IMR-90 (cell line): ENCODE data around the gene ODAD3. TPM values are rescaled to one million over a fixed set of nuclear protein-coding genes. Genes with fewer than 3 reads are reported as not detected.

ENCODE experiments used
- ATAC-seq: fragments of 200-7000 bp; cut with Tn5 transposase; 2 replicates; pipeline ENCODE4 v1.9.1; 2020; ENCODE audit warnings: low read depth, mild to moderate bottlenecking, moderate library complexity
- BruUV-seq: library from RNA; stranded (reverse); fragments of 400-500 nt; replicated peaks from 2 replicates; lab custom pipeline; 2021; lab: Mats Ljungman, UMichigan
- CTCF ChIA-PET: fragments of 300-600 bp; formaldehyde crosslinking; extraction: SDS; loops from one replicate; lab custom pipeline; 2021; ENCODE audit warnings: antibody characterized with exemption; lab: Yijun Ruan, JAX
- POLR2A ChIA-PET: fragments of 300-600 bp; sonication (Branson Sonifier 250); formaldehyde crosslinking; loops from one replicate; lab custom pipeline; 2022; ENCODE audit warnings: antibody characterized with exemption; ENCODE audit not compliant: unreplicated experiment; lab: Charles Lee
- DNase-seq: peaks from one replicate; pipeline ENCODE4 v3.0.0; 2013
- H2AFZ ChIP-seq: replicated peaks from 2 replicates; pipeline ENCODE3; 2013; ENCODE audit warnings: low read length, mild to moderate bottlenecking; ENCODE audit not compliant: poor library complexity
- H2AK5ac ChIP-seq: 2 replicates; pipeline ENCODE4 v1.6.1; 2013; ENCODE audit warnings: low read depth, low read length, inconsistent platforms
- H2AK9ac ChIP-seq: replicated peaks from 2 replicates; pipeline ENCODE3; 2013; ENCODE audit warnings: mild to moderate bottlenecking, low read depth, low read length, moderate library complexity; ENCODE audit not compliant: poor library complexity
- H2BK120ac ChIP-seq: 2 replicates; pipeline ENCODE4 v1.6.1; 2013; ENCODE audit warnings: low read depth, low read length, inconsistent platforms
- H2BK15ac ChIP-seq: 3 replicates; pipeline ENCODE4 v1.6.1; 2013; ENCODE audit warnings: low read depth, low read length, inconsistent platforms
- H2BK20ac ChIP-seq: 2 replicates; pipeline ENCODE4 v1.6.1; 2013; ENCODE audit warnings: low read depth, mild to moderate bottlenecking, inconsistent platforms, low read length, moderate library complexity
- H2BK5ac ChIP-seq: 2 replicates; pipeline ENCODE4 v1.6.1; 2013; ENCODE audit warnings: mild to moderate bottlenecking, low read depth, low read length, inconsistent platforms; ENCODE audit not compliant: poor library complexity, severe bottlenecking
- H3K14ac ChIP-seq: replicated peaks from 2 replicates; pipeline ENCODE4 v1.6.1; 2013; ENCODE audit warnings: low read depth, low read length, inconsistent platforms
- H3K18ac ChIP-seq: 2 replicates; pipeline ENCODE4 v1.6.1; 2013; ENCODE audit warnings: low read depth, low read length, control low read depth
- H3K23ac ChIP-seq: 2 replicates; pipeline ENCODE4 v1.6.1; 2013; ENCODE audit warnings: low read depth, low read length, inconsistent platforms
- H3K27ac ChIP-seq: 2 replicates; pipeline ENCODE4 v1.5.1; 2013; ENCODE audit warnings: mild to moderate bottlenecking, control low read depth, low read length; ENCODE audit not compliant: insufficient read depth
- H3K27me3 ChIP-seq: 2 replicates; pipeline ENCODE4 v1.6.1; 2013; ENCODE audit warnings: low read length; ENCODE audit not compliant: control insufficient read depth, insufficient read depth
- H3K36me3 ChIP-seq: 2 replicates; pipeline ENCODE4 v1.6.1; 2013; ENCODE audit warnings: low read length, mixed read lengths; ENCODE audit not compliant: control insufficient read depth, insufficient read depth
- H3K4ac ChIP-seq: 2 replicates; pipeline ENCODE4 v1.6.1; 2013; ENCODE audit warnings: low read depth, low read length, inconsistent platforms
- H3K4me1 ChIP-seq: 2 replicates; pipeline ENCODE4 v1.6.1; 2013; ENCODE audit warnings: low read length, mixed read lengths; ENCODE audit not compliant: control insufficient read depth, insufficient read depth
- H3K4me2 ChIP-seq: 2 replicates; pipeline ENCODE4 v1.6.1; 2013; ENCODE audit warnings: low read depth, mild to moderate bottlenecking, control low read depth, low read length, moderate library complexity
- H3K4me3 ChIP-seq: 2 replicates; pipeline ENCODE4 v1.5.1; 2013; ENCODE audit warnings: low read depth, mild to moderate bottlenecking, control low read depth, low read length, moderate library complexity; ENCODE audit not compliant: insufficient read depth
- H3K56ac ChIP-seq: 2 replicates; pipeline ENCODE4 v1.6.1; 2013; ENCODE audit warnings: low read length, inconsistent platforms; ENCODE audit not compliant: insufficient read depth; ENCODE audit errors: extremely low read depth
- H3K79me1 ChIP-seq, 2 experiments: 2 replicates each; pipeline ENCODE4 v1.6.1; 2013; ENCODE audit warnings: low read length in 2 of 2, inconsistent platforms in 1 of 2, low read depth in 1 of 2
- H3K9ac ChIP-seq: 2 replicates; pipeline ENCODE4 v1.6.1; 2013; ENCODE audit warnings: low read depth, low read length, control low read depth
- H3K9me1 ChIP-seq: 2 replicates; pipeline ENCODE4 v1.6.1; 2013; ENCODE audit warnings: low read length, inconsistent platforms; ENCODE audit not compliant: insufficient read depth
- H3K9me3 ChIP-seq: 2 replicates; pipeline ENCODE4 v1.6.1; 2013; ENCODE audit warnings: low read length; ENCODE audit not compliant: control insufficient read depth, insufficient read depth
- H4K20me1 ChIP-seq: 2 replicates; pipeline ENCODE4 v1.6.1; 2013; ENCODE audit warnings: low read length, inconsistent platforms; ENCODE audit not compliant: insufficient read depth
- H4K5ac ChIP-seq: 2 replicates; pipeline ENCODE4 v1.6.1; 2013; ENCODE audit warnings: mild to moderate bottlenecking, low read depth, low read length, control low read depth
- H4K8ac ChIP-seq, 2 experiments: 2 replicates each; pipeline ENCODE4 v1.6.1; 2013; ENCODE audit warnings: low read depth in 2 of 2, low read length in 2 of 2, control low read depth in 1 of 2, inconsistent platforms in 1 of 2
- H4K91ac ChIP-seq: 2 replicates; pipeline ENCODE4 v1.6.1; 2013; ENCODE audit warnings: low read depth, low read length, inconsistent platforms; ENCODE audit not compliant: insufficient read depth
- BHLHE40 ChIP-seq: fragments of 150-350 bp; IDR thresholded peaks from 2 replicates; pipeline ENCODE4 v1.6.1; 2016; ENCODE audit warnings: mild to moderate bottlenecking, low read depth, low read length
- CHD1 ChIP-seq: IDR thresholded peaks from 2 replicates; pipeline ENCODE4 v1.6.1; 2012; ENCODE audit warnings: low read depth, low read length, improper control_type of control experiment
- CTCF ChIP-seq: conservative IDR thresholded peaks from 2 replicates; pipeline ENCODE4 v1.5.1; 2012; ENCODE audit warnings: mild to moderate bottlenecking, low read depth, low read length, improper control_type of control experiment
- FOS ChIP-seq: fragments of 150-350 bp; IDR thresholded peaks from 2 replicates; pipeline ENCODE4 v1.6.1; 2016; ENCODE audit warnings: low read depth, low read length
- MAFK ChIP-seq: IDR thresholded peaks from 2 replicates; pipeline ENCODE4 v1.6.1; 2012; ENCODE audit warnings: low read depth, low read length, improper control_type of control experiment
- MAZ ChIP-seq: IDR thresholded peaks from 2 replicates; pipeline ENCODE4 v1.6.1; 2012; ENCODE audit warnings: low read depth, mild to moderate bottlenecking, low read length, improper control_type of control experiment, moderate library complexity, borderline replicate concordance
- MXI1 ChIP-seq: IDR thresholded peaks from 2 replicates; pipeline ENCODE4 v1.6.1; 2012; ENCODE audit warnings: low read depth, mild to moderate bottlenecking, low read length, moderate library complexity, borderline replicate concordance
- NFE2L2 ChIP-seq: fragments of 150-350 bp; IDR thresholded peaks from 2 replicates; pipeline ENCODE4 v1.6.1; 2016; ENCODE audit warnings: low read depth, mild to moderate bottlenecking, low read length
- POLR2A ChIP-seq: IDR thresholded peaks from 2 replicates; pipeline ENCODE4 v1.6.1; 2012; ENCODE audit warnings: mild to moderate bottlenecking, low read depth, low read length
- RAD21 ChIP-seq: IDR thresholded peaks from 2 replicates; pipeline ENCODE4 v1.6.1; 2012; ENCODE audit warnings: low read length, improper control_type of control experiment
- RCOR1 ChIP-seq: IDR thresholded peaks from 2 replicates; pipeline ENCODE4 v1.6.1; 2012; ENCODE audit warnings: mild to moderate bottlenecking, low read length, improper control_type of control experiment; ENCODE audit not compliant: insufficient replicate concordance
- RFX5 ChIP-seq: IDR thresholded peaks from 2 replicates; pipeline ENCODE4 v1.8.0; 2012; ENCODE audit warnings: low read depth, mild to moderate bottlenecking, low read length, moderate library complexity
- SMC3 ChIP-seq: fragments of 150-350 bp; IDR thresholded peaks from 2 replicates; pipeline ENCODE4 v1.6.1; 2016; ENCODE audit warnings: low read depth, mild to moderate bottlenecking, antibody characterized with exemption, low read length, moderate library complexity
- WGBS, 2 experiments: methylation state at CpG; one replicate each; pipeline versions ENCODE4 v1.1.5 to v1.1.7; 2013; ENCODE audit warnings: missing lambda C conversion rate in 2 of 2; ENCODE audit not compliant: insufficient read length in 1 of 2; ENCODE audit errors: extremely low coverage in 2 of 2; 5-methylcytosine and 5-hydroxymethylcytosine counted together
- dilution Hi-C: fragments of 300-500 bp; cut with HindIII; formaldehyde crosslinking; loops from one replicate; pipeline ENCODE4 v1.14.3; 2018; ENCODE audit warnings: low sequenced_read_pairs; ENCODE audit not compliant: unreplicated experiment
- in situ Hi-C: fragments of 300-500 bp; cut with MboI; formaldehyde crosslinking; loops from 3 replicates; pipeline ENCODE4 v1.14.3; 2019; ENCODE audit warnings: low sequenced_read_pairs, inconsistent platforms, mixed read lengths
- intact Hi-C: fragments of 100-400 bp; cut with micrococcal nuclease; formaldehyde crosslinking; loops from 2 replicates; pipeline ENCODE4 v1.10.0; 2022
- polyA plus RNA-seq, 3 experiments: library from polyadenylated mRNA; depleted of rRNA; stranded (reverse); fragments of >200 nt; gene quantifications; 2 replicates each; pipeline ENCODE4 v1.2.3, GENCODE V29; 2012; ENCODE audit warnings: low replicate concordance in 1 of 3
- total RNA-seq: library from RNA; depleted of rRNA; stranded (reverse); fragments of >200 nt; gene quantifications from 2 replicates; pipeline ENCODE4 v1.2.3, GENCODE V29; 2012
- TF ChIP-seq, protein P1 (sequence below): fragments of 150-350 bp; IDR thresholded peaks from 2 replicates; pipeline ENCODE4 v1.6.1; 2016; ENCODE audit warnings: low read depth, mild to moderate bottlenecking, low read length, moderate library complexity, borderline replicate concordance
- TF ChIP-seq, protein P2 (sequence below): fragments of 150-350 bp; IDR thresholded peaks from 2 replicates; pipeline ENCODE4 v1.6.1; 2017; ENCODE audit warnings: mild to moderate bottlenecking, antibody characterized with exemption, low read length, low read depth

ODAD3 gene
- total and polyA plus RNA-seq, 2 of the 4 experiments (the other 2 are of a cell fraction): under 0.01 to 0.44 TPM

DNA sequence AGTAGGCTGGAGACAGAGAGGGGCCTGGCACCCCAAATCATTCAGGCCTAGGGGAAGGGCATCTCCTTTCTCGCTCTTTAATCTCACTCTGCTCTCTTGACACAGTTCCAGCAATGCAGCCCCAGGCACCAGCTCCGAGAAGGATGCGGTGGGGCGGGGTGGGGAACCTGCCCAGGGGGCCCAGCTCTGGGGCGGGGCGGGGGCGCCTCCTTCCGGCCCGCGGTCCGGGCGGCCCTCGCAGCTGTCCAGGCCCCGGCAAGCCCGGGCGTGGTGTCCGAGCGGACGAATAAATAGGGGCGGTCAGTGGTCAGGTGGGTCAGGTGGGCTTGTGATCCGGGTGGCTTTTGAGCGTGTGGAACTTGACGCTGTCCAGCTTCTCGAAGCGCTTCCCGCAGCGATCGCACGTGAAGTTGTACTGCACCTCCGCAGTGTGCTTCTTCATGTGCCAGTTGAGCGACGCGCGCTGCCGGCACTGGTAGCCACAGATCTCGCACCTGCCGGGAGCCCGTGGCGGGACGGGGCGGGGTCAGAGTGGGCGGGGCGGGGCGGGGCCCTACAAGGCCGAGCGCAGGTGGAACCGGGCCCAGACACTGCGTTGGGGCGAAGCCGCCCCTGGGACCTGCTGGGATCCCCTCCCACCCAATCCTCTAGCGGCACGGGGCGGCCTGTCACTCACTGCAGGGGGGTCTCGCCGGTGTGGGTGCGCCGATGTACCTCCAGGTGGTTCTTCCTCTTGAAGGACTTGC, 48.6 kb upstream of the ODAD3 start:
- 60% methylated on average over 19 of the region's 57 CpGs; no CpG with 5 or more reads in 1 of the 2 experiments for WGBS, 2 experiments
- Histone ChIP-seq H3K9me3 (no peaks in the 10 kb centered on the region), H4K20me1 (no peaks in the 10 kb centered on the region), H3K23ac (no peak overlapping the region), H3K4ac (no peak overlapping the region), H2BK15ac (no peak overlapping the region), H3K18ac (no peak overlapping the region), H2AK9ac (no peak overlapping the region), H2BK5ac (no peak overlapping the region), H3K27ac (no peak overlapping the region), H3K4me3 (no peak overlapping the region), H2BK120ac (no peak overlapping the region), H4K8ac (no peak overlapping the region), H3K36me3 (0 out of 2 replicates have a peak, but pooled peaks cover 2% of the 10 kb centered on the region), H3K9ac (no peak overlapping the region), H2AK5ac (no peak overlapping the region), H4K5ac (no peak overlapping the region), H3K79me1 (no peaks in the 10 kb centered on the region), H2BK20ac (no peak overlapping the region), H3K4me2 (no peak overlapping the region), H3K56ac (no peak overlapping the region), H4K91ac (no peak overlapping the region), H3K14ac (no peak overlapping the region), H3K9me1 (no peaks in the 10 kb centered on the region), H3K4me1 (peaks cover 2% of the 10 kb centered on the region; the same call in 1 of the 2 replicates), H3K27me3 (peaks cover 34% of the 10 kb centered on the region), H2AFZ (peak overlapping the region; percentile 32)
- ChIA-PET POLR2A (no interaction called here), CTCF (interaction anchor here (1.1 to 1.7 kb wide), 4 partner anchors 102 to 240 kb away, joined by 3 to 11 read pairs (median 6); no protein-coding TSS in a partner anchor)
- BruUV-seq: no TSS peak
- in situ Hi-C loops (no loop called here), dilution Hi-C loops (no loop called here), intact Hi-C loops (loop anchor here (2.0 to 5.0 kb wide), 2 partner anchors 103 to 346 kb away; no protein-coding TSS in a partner anchor)
- ATAC-seq (no peak), DNase-seq (no peak)
- TF ChIP-seq, protein P1, sequence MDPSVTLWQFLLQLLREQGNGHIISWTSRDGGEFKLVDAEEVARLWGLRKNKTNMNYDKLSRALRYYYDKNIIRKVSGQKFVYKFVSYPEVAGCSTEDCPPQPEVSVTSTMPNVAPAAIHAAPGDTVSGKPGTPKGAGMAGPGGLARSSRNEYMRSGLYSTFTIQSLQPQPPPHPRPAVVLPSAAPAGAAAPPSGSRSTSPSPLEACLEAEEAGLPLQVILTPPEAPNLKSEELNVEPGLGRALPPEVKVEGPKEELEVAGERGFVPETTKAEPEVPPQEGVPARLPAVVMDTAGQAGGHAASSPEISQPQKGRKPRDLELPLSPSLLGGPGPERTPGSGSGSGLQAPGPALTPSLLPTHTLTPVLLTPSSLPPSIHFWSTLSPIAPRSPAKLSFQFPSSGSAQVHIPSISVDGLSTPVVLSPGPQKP: no peak
- TF ChIP-seq SMC3: no peak
- TF ChIP-seq RCOR1: no peak
- TF ChIP-seq RAD21: no peak
- TF ChIP-seq MXI1: no peak
- TF ChIP-seq MAFK: no peak
- no peak for TF ChIP-seq CTCF
- TF ChIP-seq MAZ: no peak
- TF ChIP-seq CHD1: no peak
- TF ChIP-seq BHLHE40: no peak
- TF ChIP-seq FOS: no peak
- TF ChIP-seq, protein P2, sequence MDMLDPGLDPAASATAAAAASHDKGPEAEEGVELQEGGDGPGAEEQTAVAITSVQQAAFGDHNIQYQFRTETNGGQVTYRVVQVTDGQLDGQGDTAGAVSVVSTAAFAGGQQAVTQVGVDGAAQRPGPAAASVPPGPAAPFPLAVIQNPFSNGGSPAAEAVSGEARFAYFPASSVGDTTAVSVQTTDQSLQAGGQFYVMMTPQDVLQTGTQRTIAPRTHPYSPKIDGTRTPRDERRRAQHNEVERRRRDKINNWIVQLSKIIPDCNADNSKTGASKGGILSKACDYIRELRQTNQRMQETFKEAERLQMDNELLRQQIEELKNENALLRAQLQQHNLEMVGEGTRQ: no peak
- TF ChIP-seq RFX5: no peak
- TF ChIP-seq POLR2A: no peak
- TF ChIP-seq NFE2L2: no peak
